ENCODE results near the gene MDGA2. TPM values are rescaled to one million over a fixed set of nuclear protein-coding genes. Genes with fewer than 3 reads are reported as not detected.

MDGA2 gene
- total RNA-seq, 2 experiments from 2014 or later = not detected

- ChIA-PET CTCF (no interaction called here), POLR2A (no interaction called here)
- no peak for ATAC-seq (ENCODE audit: poor library complexity)
- peaks cover 0 to 4% of the 10 kb centered on the region in 2 experiments for H3K9me3 ChIP-seq (ENCODE audit: control insufficient read depth in 1 of 2, insufficient read depth in 1 of 2, low read length in 2 of 2)
- Mint-ChIP-seq H3K4me1 (ENCODE audit: low read depth) (no peaks in the 10 kb centered on the region), H3K27ac (no peak overlapping the region), H3K4me3 (no peak overlapping the region), H3K27me3 (no peaks in the 10 kb centered on the region), H3K9me3 (no peaks in the 10 kb centered on the region), H3K36me3 (ENCODE audit: low read depth) (no peaks in the 10 kb centered on the region)
- H3K4me3 ChIP-seq (ENCODE audit: low read length) = no peak overlapping the region
- DNase-seq = no peak
- H3K27me3 ChIP-seq (ENCODE audit: control insufficient read depth in 1 of 2, insufficient read depth in 2 of 2, low read length in 2 of 2) = no peaks in the 10 kb centered on the region
- no peaks in the 10 kb centered on the region for H3K4me1 ChIP-seq (ENCODE audit: insufficient read depth, low read length)
- no peak for TF ChIP-seq CTCF (IDR thresholded peaks at IDR 0.05)
- intact Hi-C loops (cut with DNase I, micrococcal nuclease) = no loop called here
- H3K27ac ChIP-seq (ENCODE audit: low read depth in 1 of 2, low read length in 2 of 2) = no peak overlapping the region
- H3K36me3 ChIP-seq (ENCODE audit: insufficient read depth, low read length) = no peaks in the 10 kb centered on the region
Observed at GRCh38 chr14:47327336-47327735, 348.1 kb downstream of the MDGA2 start.

GRCh38 chr14:47322751-47323150 is 352.7 kb downstream of the MDGA2 start:
- Mint-ChIP-seq H3K27ac (no peak overlapping the region), H3K27me3 (no peaks in the 10 kb centered on the region), H3K4me1 (ENCODE audit: low read depth) (no peaks in the 10 kb centered on the region), H3K9me3 (peaks cover 2% of the 10 kb centered on the region), H3K36me3 (ENCODE audit: low read depth) (no peaks in the 10 kb centered on the region), H3K4me3 (no peak overlapping the region)
- POLR2A ChIA-PET = no interaction called here
- no peak overlapping the region for H3K4me3 ChIP-seq (ENCODE audit: low read length)
- no peaks in the 10 kb centered on the region for H3K27me3 ChIP-seq (ENCODE audit: control insufficient read depth in 1 of 2, insufficient read depth in 2 of 2, low read length in 2 of 2)
- no peak for DNase-seq
- CTCF ChIA-PET = no interaction called here
- intact Hi-C loops (cut with DNase I, micrococcal nuclease) = no loop called here
- TF ChIP-seq CTCF (IDR thresholded peaks at IDR 0.05) = no peak
- H3K27ac ChIP-seq (ENCODE audit: low read depth in 1 of 2, low read length in 2 of 2) = no peak overlapping the region
- H3K4me1 ChIP-seq (ENCODE audit: insufficient read depth, low read length) = no peaks in the 10 kb centered on the region
- peaks cover 0 to 4% of the 10 kb centered on the region in 2 experiments for H3K9me3 ChIP-seq (ENCODE audit: control insufficient read depth in 1 of 2, insufficient read depth in 1 of 2, low read length in 2 of 2)
- ATAC-seq (ENCODE audit: poor library complexity) = no peak
- no peaks in the 10 kb centered on the region for H3K36me3 ChIP-seq (ENCODE audit: insufficient read depth, low read length)

GRCh38 chr14:47302121-47302520 is 373.3 kb downstream of the MDGA2 start:
- H3K27ac Mint-ChIP-seq = no peak overlapping the region
- no peaks in the 10 kb centered on the region for H3K27me3 Mint-ChIP-seq
- no peaks in the 10 kb centered on the region for H3K36me3 Mint-ChIP-seq (ENCODE audit: low read depth)
- H3K9me3 Mint-ChIP-seq = no peaks in the 10 kb centered on the region
- no peak overlapping the region for H3K27ac ChIP-seq (ENCODE audit: low read depth in 1 of 2, low read length in 2 of 2)
- ChIA-PET CTCF (no interaction called here), POLR2A (no interaction called here)
- H3K4me1 Mint-ChIP-seq (ENCODE audit: low read depth) = no peaks in the 10 kb centered on the region
- H3K4me3 Mint-ChIP-seq = no peak overlapping the region
- no peak overlapping the region for H3K4me3 ChIP-seq (ENCODE audit: low read length)
- DNase-seq = no peak
- no peak for TF ChIP-seq CTCF (IDR thresholded peaks at IDR 0.05)
- no peaks in the 10 kb centered on the region for H3K4me1 ChIP-seq (ENCODE audit: insufficient read depth, low read length)
- no peak for ATAC-seq (ENCODE audit: poor library complexity)
- no peaks in the 10 kb centered on the region for H3K36me3 ChIP-seq (ENCODE audit: insufficient read depth, low read length)
- H3K27me3 ChIP-seq (ENCODE audit: control insufficient read depth in 1 of 2, insufficient read depth in 2 of 2, low read length in 2 of 2) = no peaks in the 10 kb centered on the region
- intact Hi-C loops (cut with DNase I, micrococcal nuclease) = no loop called here
- H3K9me3 ChIP-seq (ENCODE audit: control insufficient read depth in 1 of 2, insufficient read depth in 1 of 2, low read length in 2 of 2) = peaks cover 0 to 6% of the 10 kb centered on the region in 2 experiments

All from CD4-positive, alpha-beta T cell (primary cell).